ENCODE results near the gene NAA10.

DNA sequence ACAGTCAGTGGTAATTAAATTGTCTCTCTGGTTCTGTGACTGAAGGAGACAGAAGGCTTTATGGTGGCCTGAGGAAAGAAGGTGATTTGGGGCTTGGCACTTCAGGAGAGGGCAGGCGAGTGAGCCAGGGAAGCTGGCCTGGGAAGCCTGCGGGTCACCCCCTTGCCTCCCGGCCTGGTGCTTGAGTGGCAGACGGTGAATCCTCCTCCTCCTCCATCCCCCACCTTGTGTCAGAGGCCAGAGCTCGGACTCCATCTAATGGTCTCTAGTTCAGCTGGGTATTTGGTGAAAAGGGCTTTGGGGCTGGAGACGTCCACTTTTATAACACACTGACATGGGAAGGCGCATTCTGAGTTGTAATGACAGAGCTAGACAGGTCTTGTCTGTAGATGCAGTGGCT lies 46.4 kb upstream of the NAA10 start:
- TF ChIP-seq, protein P1, sequence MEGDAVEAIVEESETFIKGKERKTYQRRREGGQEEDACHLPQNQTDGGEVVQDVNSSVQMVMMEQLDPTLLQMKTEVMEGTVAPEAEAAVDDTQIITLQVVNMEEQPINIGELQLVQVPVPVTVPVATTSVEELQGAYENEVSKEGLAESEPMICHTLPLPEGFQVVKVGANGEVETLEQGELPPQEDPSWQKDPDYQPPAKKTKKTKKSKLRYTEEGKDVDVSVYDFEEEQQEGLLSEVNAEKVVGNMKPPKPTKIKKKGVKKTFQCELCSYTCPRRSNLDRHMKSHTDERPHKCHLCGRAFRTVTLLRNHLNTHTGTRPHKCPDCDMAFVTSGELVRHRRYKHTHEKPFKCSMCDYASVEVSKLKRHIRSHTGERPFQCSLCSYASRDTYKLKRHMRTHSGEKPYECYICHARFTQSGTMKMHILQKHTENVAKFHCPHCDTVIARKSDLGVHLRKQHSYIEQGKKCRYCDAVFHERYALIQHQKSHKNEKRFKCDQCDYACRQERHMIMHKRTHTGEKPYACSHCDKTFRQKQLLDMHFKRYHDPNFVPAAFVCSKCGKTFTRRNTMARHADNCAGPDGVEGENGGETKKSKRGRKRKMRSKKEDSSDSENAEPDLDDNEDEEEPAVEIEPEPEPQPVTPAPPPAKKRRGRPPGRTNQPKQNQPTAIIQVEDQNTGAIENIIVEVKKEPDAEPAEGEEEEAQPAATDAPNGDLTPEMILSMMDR (IDR thresholded peaks at IDR 0.05), result no peak
- no peak for TF ChIP-seq POLR2A (IDR thresholded peaks at IDR 0.05)
